Ramos (cell line): ENCODE measurements around the gene RAI14.
"Not testable (repeated sequence)": the region's sequence is repeated elsewhere in the genome, so short reads cannot be mapped to it uniquely, and the experiment has no call there.

Experiments used
- in situ Hi-C: fragments of 300-500 bp; cut with MboI; formaldehyde crosslinking; loops from one replicate; pipeline ENCODE4 v1.14.3; 2022; ENCODE audit warnings: low sequenced_read_pairs; ENCODE audit not compliant: unreplicated experiment

The RAI14 gene

DNA sequence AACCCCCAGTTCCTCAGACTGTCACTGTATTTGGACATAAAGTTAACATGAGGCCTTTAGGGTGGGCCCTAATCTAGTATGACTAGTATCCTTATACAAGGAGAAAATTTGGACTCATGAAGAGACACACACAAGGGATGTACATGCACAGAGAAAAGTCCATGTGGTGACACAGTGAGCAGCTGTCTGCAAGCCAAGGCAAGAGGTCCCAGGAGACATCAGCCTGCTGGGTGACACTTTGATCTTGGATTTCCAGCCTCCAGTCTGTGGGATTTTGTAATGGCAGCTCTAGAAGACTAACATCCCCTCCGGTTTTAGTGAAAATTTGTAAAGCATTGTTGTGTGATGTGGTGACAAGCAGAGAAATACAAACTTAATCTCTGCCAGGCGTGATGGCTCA is 66.1 kb downstream of the RAI14 start:
- in situ Hi-C loops: no loop called here

DNA sequence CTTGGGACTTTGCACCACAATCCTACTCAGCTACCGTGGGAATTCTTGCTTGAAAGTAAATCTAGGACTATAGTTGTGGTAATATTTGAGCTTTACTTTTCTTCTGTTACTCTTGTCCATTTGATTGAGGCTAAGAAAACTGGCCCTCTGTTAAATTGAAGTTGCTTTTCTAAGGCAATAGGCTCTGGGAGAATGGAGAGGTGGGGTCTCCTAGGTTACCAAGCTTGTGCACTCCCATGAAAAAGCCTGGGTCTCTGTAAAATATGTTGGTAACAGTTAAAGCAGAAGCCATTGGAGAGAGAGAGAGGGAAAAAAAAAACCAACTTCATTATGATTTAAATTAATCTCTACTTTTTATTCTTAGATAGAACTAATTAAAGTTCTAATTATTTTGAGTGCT is 68.6 kb downstream of the RAI14 start:
- in situ Hi-C loops: no loop called here

DNA sequence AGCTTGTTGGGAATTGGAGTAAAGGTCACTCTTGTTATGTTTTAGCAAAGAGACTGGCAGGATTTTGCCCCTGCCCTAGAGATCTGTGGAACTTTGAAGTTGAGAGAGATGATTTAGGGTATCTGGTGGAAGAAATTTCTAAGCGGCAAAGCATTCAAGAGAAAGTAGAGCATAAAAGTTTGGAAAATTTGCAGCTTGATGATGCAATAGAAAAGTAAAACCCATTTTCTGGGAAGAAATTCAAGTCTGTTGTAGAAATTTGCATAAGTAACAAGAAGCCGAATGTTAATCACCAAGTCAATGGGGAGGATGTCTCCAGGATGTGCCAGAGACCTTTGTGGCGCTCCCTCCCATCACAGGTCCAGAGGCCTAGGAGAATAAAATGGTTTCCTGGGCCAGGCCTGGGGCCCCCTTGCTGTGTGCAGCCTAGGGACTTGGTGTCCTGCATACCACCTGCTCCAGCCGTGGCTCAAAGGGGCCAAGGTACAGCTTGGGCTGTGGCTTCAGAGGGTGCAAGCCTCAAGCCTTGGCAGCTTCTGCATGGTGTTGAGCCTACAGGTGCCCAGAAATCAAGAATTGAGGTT is 71.1 kb downstream of the RAI14 start:
- in situ Hi-C loops: not testable (repeated sequence)

DNA sequence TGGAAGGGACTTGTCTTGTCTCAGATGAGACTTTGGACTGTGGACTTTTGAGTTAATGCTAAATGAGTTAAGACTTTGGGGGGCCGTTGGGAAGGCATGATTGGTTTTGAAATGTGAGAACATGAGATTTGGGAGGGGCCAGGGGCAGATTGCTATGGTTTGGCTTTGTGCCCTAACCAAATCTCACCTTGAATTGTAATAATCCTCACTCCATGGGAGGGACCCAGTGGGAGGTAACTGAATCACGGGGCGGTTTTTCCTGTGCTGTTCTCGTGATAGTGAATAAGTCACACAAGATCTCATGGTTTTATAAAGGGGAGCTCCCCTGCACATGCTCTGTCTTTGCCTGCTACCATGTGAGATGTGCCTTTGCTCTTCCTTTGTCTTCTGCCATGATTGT is 72.1 kb downstream of the RAI14 start:
- in situ Hi-C loops: no loop called here

DNA sequence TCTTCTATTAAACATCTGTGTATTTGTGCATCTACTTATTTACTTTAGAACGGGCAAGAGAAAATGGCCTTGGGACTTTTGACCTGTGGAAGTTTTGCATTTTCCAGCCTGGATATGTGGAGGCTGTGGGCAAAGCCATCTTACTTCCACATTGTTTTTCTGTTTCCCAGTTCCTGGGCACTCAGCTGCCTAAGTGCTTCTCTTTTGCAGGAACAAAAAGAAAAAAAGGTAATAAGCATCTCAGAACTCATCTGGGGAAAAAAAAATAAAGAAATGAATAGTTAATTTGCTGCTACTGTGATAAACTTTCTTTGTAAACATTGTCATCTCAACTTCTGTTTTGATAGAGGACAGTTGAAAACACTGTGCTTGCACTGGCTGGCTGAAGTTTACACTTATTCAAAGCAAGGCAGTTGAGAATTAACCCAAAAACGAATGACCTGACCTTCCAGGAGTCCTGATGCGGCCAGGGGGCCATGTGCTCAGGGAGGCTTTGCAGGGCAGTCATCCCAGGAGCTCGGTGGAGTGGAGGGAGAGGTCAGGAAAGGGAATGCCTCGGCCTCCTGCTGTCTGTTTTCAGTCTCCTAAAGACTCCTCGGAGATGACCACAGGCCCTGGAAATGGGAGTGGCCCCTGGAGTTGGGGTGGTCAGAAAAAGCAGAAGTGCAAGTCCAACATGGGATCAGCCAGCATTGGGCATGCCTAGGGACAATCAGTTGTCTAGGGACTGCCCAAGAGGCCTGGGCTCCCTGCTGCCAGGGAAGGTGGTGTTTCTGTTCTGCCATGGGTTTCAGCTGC is 75.5 kb downstream of the RAI14 start:
- in situ Hi-C loops: no loop called here

DNA sequence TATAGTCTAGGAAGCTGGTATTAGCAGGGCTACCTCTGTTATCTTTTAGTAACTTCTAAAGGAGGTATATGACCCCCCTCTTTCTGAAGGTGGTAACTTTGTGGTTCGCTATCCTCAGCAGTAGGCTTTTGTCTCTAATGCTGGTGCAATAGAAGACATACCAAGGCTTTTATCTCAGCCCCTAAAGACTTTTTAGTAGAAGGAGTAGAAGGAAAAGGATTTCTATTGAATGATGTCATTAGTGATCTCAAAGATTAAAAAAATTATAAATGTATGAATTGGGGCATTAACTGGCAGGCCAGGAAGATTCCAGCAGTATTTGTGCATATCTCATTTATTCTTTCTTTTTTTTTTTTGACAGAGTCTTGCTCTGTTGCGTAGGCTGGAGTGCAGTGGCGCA is 78.2 kb downstream of the RAI14 start:
- in situ Hi-C loops: no loop called here

- in situ Hi-C loops: no loop called here
Observed at GRCh38 chr5:34735491-34736426, 79.6 kb downstream of the RAI14 start.

- in situ Hi-C loops: no loop called here
Observed at GRCh38 chr5:34736445-34737115, 80.5 kb downstream of the RAI14 start.

DNA sequence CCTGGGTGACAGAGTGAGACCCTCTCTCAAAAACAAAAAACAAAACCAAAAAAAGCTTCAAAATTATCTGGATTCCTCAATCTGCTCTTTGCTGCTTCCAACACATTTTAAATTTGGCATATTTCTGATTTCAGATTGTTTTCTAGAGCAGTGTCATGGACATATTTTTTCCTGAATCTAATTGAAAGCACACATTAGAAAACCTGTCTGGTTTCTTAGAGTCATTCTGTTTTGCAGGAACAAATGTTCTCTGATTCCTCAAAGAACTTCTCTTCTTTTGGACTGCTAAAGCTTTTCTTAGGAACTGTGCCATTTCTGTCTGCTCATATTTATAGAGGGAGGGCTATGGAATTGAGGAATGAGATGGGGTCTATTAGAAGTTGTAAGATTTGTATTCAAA is 81.6 kb downstream of the RAI14 start:
- in situ Hi-C loops: no loop called here

DNA sequence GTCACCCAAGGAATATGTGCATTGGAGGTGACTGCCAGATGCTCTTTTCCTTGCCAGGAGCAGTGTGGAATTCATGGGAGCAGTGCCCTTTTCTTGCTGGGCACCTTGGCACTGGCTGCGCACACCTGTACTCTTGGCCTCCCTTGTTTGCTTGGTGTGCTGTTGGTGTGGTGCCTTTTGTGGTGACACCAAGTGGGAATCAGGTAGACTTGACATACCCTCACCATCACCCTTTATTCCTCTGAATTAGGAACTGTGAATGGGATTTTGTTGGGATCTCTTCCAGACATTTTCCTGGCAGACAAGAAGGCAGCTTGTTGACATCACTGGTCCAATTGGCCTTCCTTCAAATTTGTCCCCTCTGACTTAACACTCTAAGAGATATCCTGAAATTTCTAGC is 82.3 kb downstream of the RAI14 start:
- in situ Hi-C loops: no loop called here

- in situ Hi-C loops: no loop called here
Observed at GRCh38 chr5:34740389-34740806, 84.3 kb downstream of the RAI14 start.

GRCh38 chr5:34742061-34742460 is 85.9 kb downstream of the RAI14 start:
- in situ Hi-C loops: no loop called here

DNA sequence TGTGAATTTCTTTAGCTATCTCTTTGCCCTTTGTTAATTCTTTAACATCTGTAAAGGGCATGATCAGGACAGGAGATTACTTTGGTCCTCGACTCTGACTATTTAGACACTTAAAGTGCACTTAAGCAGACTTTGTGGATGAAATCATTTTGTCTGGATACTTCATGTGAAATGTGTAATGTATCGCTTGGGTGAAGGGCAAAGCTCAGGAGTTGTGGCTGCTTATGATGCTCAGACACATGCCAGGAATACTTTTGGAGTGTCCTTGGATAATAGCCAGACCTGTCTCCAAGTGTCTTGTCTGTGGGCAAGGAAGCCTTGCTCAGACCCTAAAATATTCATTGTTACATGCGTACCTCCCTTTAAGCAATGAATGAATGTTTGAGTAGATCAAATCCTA is 87.8 kb downstream of the RAI14 start:
- in situ Hi-C loops: no loop called here

- in situ Hi-C loops: no loop called here
Observed at GRCh38 chr5:34748431-34748830, 92.3 kb downstream of the RAI14 start.

GRCh38 chr5:34749431-34749873 is 93.3 kb downstream of the RAI14 start:
- in situ Hi-C loops: no loop called here

GRCh38 chr5:34750206-34750605 is 94.1 kb downstream of the RAI14 start:
- in situ Hi-C loops: no loop called here

- in situ Hi-C loops: no loop called here
Observed at GRCh38 chr5:34751807-34752736, 95.9 kb downstream of the RAI14 start.

- in situ Hi-C loops: not testable (repeated sequence)
Observed at GRCh38 chr5:34753236-34753635, 97.1 kb downstream of the RAI14 start.

GRCh38 chr5:34755926-34756325 is 99.8 kb downstream of the RAI14 start:
- in situ Hi-C loops: no loop called here
